GM12874 (cell line): Measurements from ENCODE around the gene RPRD1A.

Experiments used
- CTCF ChIP-seq: IDR thresholded peaks from 2 replicates; pipeline ENCODE4 v1.5.1; 2011; ENCODE audit warnings: low read depth, mild to moderate bottlenecking, control low read depth, low read length, moderate library complexity; ENCODE audit not compliant: insufficient read depth

Gene RPRD1A

GRCh38 chr18:35991696-35992095 lies 75.7 kb downstream of the RPRD1A start:
- no peak for TF ChIP-seq CTCF

DNA sequence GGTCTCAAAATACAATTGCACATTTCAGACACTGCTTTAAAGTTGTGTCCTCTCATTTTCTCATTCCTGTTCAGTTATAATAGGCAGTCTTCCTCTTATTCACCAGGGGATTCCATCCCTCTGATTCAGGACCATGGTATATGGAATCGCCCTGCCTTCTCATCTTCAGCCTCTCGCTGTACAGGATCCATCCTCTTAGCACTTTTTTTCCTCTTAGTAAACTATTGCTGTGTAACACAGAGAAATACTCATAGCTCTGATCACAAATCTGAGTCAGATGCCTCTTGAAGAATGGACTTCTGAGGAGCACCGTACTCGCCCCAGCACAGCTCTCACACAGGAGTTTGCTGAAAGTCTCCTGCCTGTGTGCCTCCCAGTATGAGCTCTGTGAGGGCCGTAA lies 83.5 kb downstream of the RPRD1A start:
- no peak for TF ChIP-seq CTCF

DNA sequence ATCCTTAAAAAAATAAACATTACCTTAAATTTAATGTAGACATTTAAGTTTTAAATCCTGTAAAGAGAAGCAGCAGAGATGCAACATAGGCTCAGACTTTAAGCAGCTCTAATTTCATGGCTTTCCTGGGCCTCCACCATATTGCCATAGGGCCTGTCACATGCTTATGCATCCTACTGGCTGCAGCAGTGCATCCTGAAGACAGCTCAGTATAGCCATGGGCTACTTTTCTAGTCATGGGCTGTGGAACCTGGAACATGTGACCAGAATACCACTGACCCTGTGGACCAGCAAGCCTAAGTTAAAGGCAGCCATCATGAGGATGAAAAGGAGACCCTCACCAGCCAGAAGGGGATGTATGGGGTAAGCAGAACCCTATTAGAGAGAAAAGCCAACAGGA lies 84.2 kb downstream of the RPRD1A start:
- TF ChIP-seq CTCF: no peak

DNA sequence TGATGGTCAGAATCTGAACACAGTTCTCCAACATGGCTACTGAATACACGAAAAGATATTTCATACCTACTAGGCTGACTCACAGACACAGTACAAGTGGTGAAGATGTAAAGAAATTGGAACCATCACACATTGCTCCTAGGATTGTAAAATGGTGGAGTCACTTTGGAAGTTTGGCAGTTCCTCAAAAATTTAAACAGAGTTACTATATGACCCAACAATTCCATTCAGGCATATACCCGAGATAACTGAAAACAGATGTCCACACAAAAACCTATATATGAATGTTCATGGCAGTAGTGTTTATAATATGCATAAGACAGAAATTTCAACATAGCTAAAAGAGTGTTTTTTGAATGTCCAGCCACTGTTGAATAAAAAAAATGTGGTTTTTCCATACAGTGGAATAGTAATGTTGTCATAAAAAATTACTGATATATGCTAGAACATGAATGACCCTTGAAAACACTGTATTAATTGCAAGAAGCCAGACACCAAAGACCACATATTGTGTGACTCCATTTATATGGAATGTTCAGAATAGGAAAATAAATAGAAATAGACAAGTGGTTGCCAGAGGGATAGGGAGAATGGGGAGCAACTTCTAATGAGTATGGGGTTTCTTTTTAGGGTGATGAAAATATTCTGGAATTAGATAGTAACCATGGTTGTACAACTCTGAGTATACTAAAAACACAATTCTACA lies 84.8 kb downstream of the RPRD1A start:
- no peak for TF ChIP-seq CTCF

- TF ChIP-seq CTCF: no peak
These were observed 88.2 kb downstream of the RPRD1A start for GRCh38 chr18:35979112-35979511.

GRCh38 chr18:35974181-35974580 lies 93.2 kb downstream of the RPRD1A start:
- no peak for TF ChIP-seq CTCF

DNA sequence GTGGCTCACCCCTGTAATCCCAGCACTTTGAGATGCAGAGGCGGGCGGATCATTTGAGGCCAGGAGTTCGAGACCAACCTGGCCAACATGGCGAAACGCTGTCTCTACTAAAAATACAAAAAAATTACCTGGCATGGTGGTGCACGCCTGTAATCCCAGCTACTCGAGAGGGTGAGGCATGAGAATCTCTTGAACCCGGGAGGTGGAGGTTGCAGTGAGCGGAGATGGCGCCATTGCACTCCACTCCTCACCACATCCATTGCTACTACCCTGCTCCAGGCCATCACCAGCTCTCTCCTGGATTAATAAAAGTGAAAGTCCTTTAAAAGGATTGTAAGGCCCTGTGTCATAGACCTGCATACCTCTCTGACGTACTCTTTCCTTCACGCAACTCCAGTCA lies 93.7 kb downstream of the RPRD1A start:
- no peak for TF ChIP-seq CTCF
